H1 (cell line): Measurements from ENCODE around the gene OBSCN.

Source experiments
- KDM1A ChIP-seq: fragments of 200-600, 300-600 bp; sonication (generic); IDR thresholded peaks from 2 replicates; pipeline ENCODE4 v1.7.1; 2016; ENCODE audit warnings: mild to moderate bottlenecking, low read length, borderline replicate concordance
- POLR2AphosphoS5 ChIP-seq: IDR thresholded peaks from 2 replicates; pipeline ENCODE4 v1.6.1; 2011; ENCODE audit warnings: low read depth, low read length

DNA sequence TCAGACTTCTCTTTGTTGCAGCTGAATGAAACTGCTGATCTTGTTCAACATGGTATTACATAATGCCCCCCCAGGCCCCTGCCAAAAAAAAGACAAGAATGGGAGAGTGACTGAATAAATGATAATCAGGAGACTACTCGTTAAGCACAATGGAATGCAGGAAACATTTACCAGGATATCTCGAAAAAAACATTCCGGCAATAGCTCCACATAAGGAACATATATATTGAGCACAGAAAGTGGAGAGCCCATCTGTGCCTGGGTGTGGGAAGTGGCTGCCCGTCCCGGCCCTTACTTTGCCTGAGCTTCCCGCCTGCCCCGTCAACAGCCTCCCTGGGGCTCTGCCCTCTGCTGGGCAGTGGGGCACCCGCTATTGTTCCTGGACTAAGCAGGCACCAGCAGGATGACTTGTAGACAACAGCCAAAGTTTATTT, 185.4 kb downstream of the OBSCN start:
- no peak for TF ChIP-seq POLR2AphosphoS5
- no peak for TF ChIP-seq KDM1A
